H1 (cell line): ENCODE results near the gene TLE4. TPM values are rescaled to one million over a fixed set of nuclear protein-coding genes. Genes with fewer than 3 reads are reported as not detected.

Experiments used
- CTCF ChIA-PET: fragments of 300-600 bp; sonication (Branson Sonifier 250); formaldehyde crosslinking; loops from one replicate; lab custom pipeline; 2021; ENCODE audit not compliant: partially characterized antibody; lab: Charles Lee
- POLR2A ChIA-PET: fragments of 300-600 bp; sonication (Branson Sonifier 250); formaldehyde crosslinking; loops from one replicate; lab custom pipeline; 2021; ENCODE audit warnings: inconsistent platforms; ENCODE audit not compliant: partially characterized antibody; lab: Charles Lee
- DNase-seq, 2 experiments: peaks; one replicate each; pipeline versions ENCODE4 v3.0.0 to v3.0.0-alpha.2; 2010 to 2022; ENCODE audit warnings: low spot score in 2 of 2, low read depth in 1 of 2, mixed read lengths in 1 of 2
- FAIRE-seq: peaks from 2 replicates; lab custom pipeline; 2011; peaks lifted over from hg19 to GRCh38; lab: Jason Lieb, UNC
- H2AFZ ChIP-seq: 2 replicates; pipeline ENCODE4 v1.8.1; 2012; ENCODE audit warnings: low read length, inconsistent platforms
- H2AK5ac ChIP-seq: 2 replicates; pipeline ENCODE4 v1.6.1; 2013; ENCODE audit warnings: low read depth, low read length
- H2BK120ac ChIP-seq: replicated peaks from 2 replicates; pipeline ENCODE3; 2013; ENCODE audit warnings: low read depth, low read length, inconsistent platforms
- H2BK12ac ChIP-seq: 2 replicates; pipeline ENCODE4 v1.6.1; 2013; ENCODE audit warnings: low read depth, low read length
- H2BK15ac ChIP-seq: 2 replicates; pipeline ENCODE4 v1.6.1; 2013; ENCODE audit warnings: low read length
- H2BK20ac ChIP-seq: 2 replicates; pipeline ENCODE4 v1.6.1; 2013; ENCODE audit warnings: low read length
- H2BK5ac ChIP-seq: 2 replicates; pipeline ENCODE4 v1.6.1; 2013; ENCODE audit warnings: low read depth, low read length
- H3K14ac ChIP-seq: 2 replicates; pipeline ENCODE4 v1.6.1; 2013; ENCODE audit warnings: inconsistent platforms; ENCODE audit not compliant: insufficient read length
- H3K18ac ChIP-seq: 2 replicates; pipeline ENCODE4 v1.6.1; 2013; ENCODE audit warnings: low read length; ENCODE audit errors: extremely low read depth
- H3K23ac ChIP-seq: 2 replicates; pipeline ENCODE4 v1.6.1; 2013; ENCODE audit warnings: inconsistent platforms; ENCODE audit not compliant: insufficient read length
- H3K23me2 ChIP-seq: 2 replicates; pipeline ENCODE4 v1.6.1; 2013; ENCODE audit warnings: low read depth, low read length
- H3K27ac ChIP-seq: 2 replicates; pipeline ENCODE4 v1.6.1; 2011; ENCODE audit warnings: low read depth, low read length, inconsistent platforms
- H3K27me3 ChIP-seq, 4 experiments: replicated peaks in 1 of 4; 1 replicate in 1 of 4; 2 replicates in 3 of 4; pipeline versions ENCODE4 v1.6.1 to v1.8.1; 2011 to 2013; ENCODE audit warnings: low read length in 3 of 4, mild to moderate bottlenecking in 3 of 4, inconsistent platforms in 2 of 4, mixed read lengths in 2 of 4, moderate library complexity in 1 of 4; ENCODE audit not compliant: control insufficient read depth in 3 of 4, insufficient read depth in 3 of 4; ENCODE audit errors: extremely low read depth in 1 of 4
- H3K36me3 ChIP-seq, 4 experiments: 2 replicates each; pipeline versions ENCODE4 v1.6.1 to v1.8.1; 2011 to 2013; ENCODE audit warnings: mild to moderate bottlenecking in 4 of 4, low read length in 3 of 4, moderate library complexity in 2 of 4, control low read depth in 1 of 4, inconsistent platforms in 1 of 4; ENCODE audit not compliant: insufficient read depth in 4 of 4, control insufficient read depth in 2 of 4
- H3K4ac ChIP-seq: replicated peaks from 2 replicates; pipeline ENCODE3; 2013; ENCODE audit warnings: low read length, low read depth, mixed read lengths, inconsistent platforms; ENCODE audit not compliant: insufficient read length
- H3K4me1 ChIP-seq, 4 experiments: replicated peaks in 1 of 4; 1 replicate in 1 of 4; 2 replicates in 3 of 4; pipeline versions ENCODE4 v1.6.1 to v1.8.1; 2011 to 2013; ENCODE audit warnings: low read length in 3 of 4, inconsistent platforms in 2 of 4, mixed read lengths in 1 of 4; ENCODE audit not compliant: insufficient read depth in 4 of 4, control insufficient read depth in 3 of 4
- H3K4me2 ChIP-seq, 2 experiments: 2 replicates each; pipeline versions ENCODE4 v1.6.1 to v1.8.1; 2011 to 2013; ENCODE audit warnings: low read depth in 2 of 2, low read length in 2 of 2, control low read depth in 1 of 2, inconsistent platforms in 1 of 2, mild to moderate bottlenecking in 1 of 2; ENCODE audit not compliant: insufficient read depth in 1 of 2
- H3K4me3 ChIP-seq, 4 experiments: fragments of 200-600, 300-600 bp in 1 of 4; sonication (generic), shearing (Covaris generic), sonication (Bioruptor Twin) in 1 of 4; 2 replicates each; pipeline versions ENCODE4 v1.5.1 to v1.8.1; 2011 to 2016; ENCODE audit warnings: low read length in 4 of 4, low read depth in 3 of 4, control low read depth in 2 of 4, inconsistent platforms in 2 of 4, mild to moderate bottlenecking in 2 of 4, mixed read lengths in 1 of 4, moderate library complexity in 1 of 4; ENCODE audit not compliant: insufficient read depth in 2 of 4; ENCODE audit errors: extremely low read depth in 1 of 4
- H3K56ac ChIP-seq: replicated peaks from 2 replicates; pipeline ENCODE3; 2013; ENCODE audit warnings: low read depth, mild to moderate bottlenecking, mixed read lengths, low read length, inconsistent platforms; ENCODE audit not compliant: insufficient read length
- H3K79me1 ChIP-seq: 2 replicates; pipeline ENCODE4 v1.6.1; 2013; ENCODE audit warnings: low read depth, low read length, control low read depth
- H3K79me2 ChIP-seq, 2 experiments: 2 replicates each; pipeline versions ENCODE4 v1.6.1 to v1.8.1; 2012 to 2013; ENCODE audit warnings: low read length in 2 of 2, mild to moderate bottlenecking in 2 of 2, inconsistent platforms in 1 of 2; ENCODE audit not compliant: insufficient read depth in 2 of 2, control insufficient read depth in 1 of 2
- H3K9ac ChIP-seq, 4 experiments: replicated peaks in 1 of 4; 1 replicate in 1 of 4; 2 replicates in 3 of 4; pipeline versions ENCODE4 v1.6.1 to v1.8.1; 2011 to 2013; ENCODE audit warnings: low read depth in 3 of 4, low read length in 3 of 4, control low read depth in 2 of 4, mild to moderate bottlenecking in 2 of 4, moderate library complexity in 2 of 4, inconsistent platforms in 1 of 4; ENCODE audit errors: extremely low read depth in 1 of 4
- H3K9me3 ChIP-seq, 2 experiments: 2 replicates each; pipeline versions ENCODE4 v1.6.1 to v1.8.1; 2012 to 2013; ENCODE audit warnings: mild to moderate bottlenecking in 2 of 2, moderate library complexity in 2 of 2, control low read depth in 1 of 2, inconsistent platforms in 1 of 2, low read depth in 1 of 2, low read length in 1 of 2, mixed read lengths in 1 of 2; ENCODE audit not compliant: insufficient read depth in 2 of 2
- H4K20me1 ChIP-seq, 2 experiments: replicated peaks in 1 of 2; 2 replicates each; pipeline versions ENCODE3 to v1.8.1; 2011 to 2013; ENCODE audit warnings: inconsistent platforms in 2 of 2, low read length in 2 of 2, mild to moderate bottlenecking in 1 of 2; ENCODE audit not compliant: insufficient read depth in 2 of 2, control insufficient read depth in 1 of 2
- H4K5ac ChIP-seq: 2 replicates; pipeline ENCODE4 v1.6.1; 2013; ENCODE audit warnings: low read length, low read depth, mixed read lengths, inconsistent platforms; ENCODE audit not compliant: insufficient read length
- H4K8ac ChIP-seq: 2 replicates; pipeline ENCODE4 v1.8.0; 2013; ENCODE audit warnings: mild to moderate bottlenecking, moderate library complexity, low read length, inconsistent platforms; ENCODE audit not compliant: insufficient read depth; ENCODE audit errors: extremely low read depth
- H4K91ac ChIP-seq: replicated peaks from 2 replicates; pipeline ENCODE3; 2013; ENCODE audit warnings: low read length, mixed read lengths, inconsistent platforms; ENCODE audit not compliant: insufficient read length
- CHD2 ChIP-seq: IDR thresholded peaks from 2 replicates; pipeline ENCODE4 v1.6.1; 2012; ENCODE audit warnings: low read length, improper control_type of control experiment
- GABPA ChIP-seq: IDR thresholded peaks from 2 replicates; pipeline ENCODE4 v1.6.1; 2011; ENCODE audit warnings: mild to moderate bottlenecking, low read length, moderate library complexity, borderline replicate concordance; ENCODE audit not compliant: insufficient read depth
- GTF2F1 ChIP-seq: IDR thresholded peaks from 2 replicates; pipeline ENCODE4 v1.6.1; 2012; ENCODE audit warnings: low read depth, low read length, improper control_type of control experiment, borderline replicate concordance
- HDAC6 ChIP-seq: IDR thresholded peaks from one replicate; pipeline ENCODE4 v1.7.1; 2012; ENCODE audit warnings: low read depth, mild to moderate bottlenecking, inconsistent platforms, low read length, moderate library complexity
- JUND ChIP-seq: IDR thresholded peaks from 2 replicates; pipeline ENCODE4 v1.6.1; 2011; ENCODE audit warnings: mild to moderate bottlenecking, improper control_type of control experiment, low read length
- KDM5A ChIP-seq: fragments of 200-600 bp; IDR thresholded peaks from 2 replicates; pipeline ENCODE4 v1.7.1; 2012; ENCODE audit warnings: mild to moderate bottlenecking, low read length, inconsistent platforms, mixed read lengths
- MAFK ChIP-seq: IDR thresholded peaks from 2 replicates; pipeline ENCODE4 v1.6.1; 2012; ENCODE audit warnings: low read depth, mild to moderate bottlenecking, improper control_type of control experiment, low read length
- NANOG ChIP-seq: IDR thresholded peaks from 2 replicates; pipeline ENCODE4 v1.6.1; 2011; ENCODE audit warnings: low read length, low read depth, mild to moderate bottlenecking, inconsistent platforms; ENCODE audit not compliant: insufficient read depth, poor library complexity, severe bottlenecking
- PHF8 ChIP-seq: fragments of 200-600 bp; sonication (generic); conservative IDR thresholded peaks from 2 replicates; pipeline ENCODE4 v1.7.1; 2012; ENCODE audit warnings: low read depth, mild to moderate bottlenecking, inconsistent platforms, low read length, moderate library complexity
- POLR2A ChIP-seq, 2 experiments: IDR thresholded peaks; 1 replicate in 1 of 2; 2 replicates in 1 of 2; pipeline ENCODE4 v1.6.1; 2011; ENCODE audit warnings: low read depth in 2 of 2, low read length in 2 of 2, mild to moderate bottlenecking in 2 of 2; ENCODE audit errors: control extremely low read depth in 1 of 2
- POU5F1 ChIP-seq: IDR thresholded peaks from 2 replicates; pipeline ENCODE4 v1.6.1; 2011; ENCODE audit warnings: low read depth, mild to moderate bottlenecking, low read length, moderate library complexity
- SAP30 ChIP-seq: fragments of 300-600 bp; sonication (generic); IDR thresholded peaks from 2 replicates; pipeline ENCODE4 v1.7.1; 2012; ENCODE audit warnings: low read length, moderate library complexity, mild to moderate bottlenecking, inconsistent platforms; ENCODE audit not compliant: insufficient read depth, insufficient replicate concordance
- SIRT6 ChIP-seq: IDR thresholded peaks from one replicate; pipeline ENCODE4 v1.7.1; 2012; ENCODE audit warnings: low read length, inconsistent platforms
- SIX5 ChIP-seq: IDR thresholded peaks from 2 replicates; pipeline ENCODE4 v1.6.1; 2011; ENCODE audit warnings: mild to moderate bottlenecking, low read depth, low read length
- SP4 ChIP-seq: IDR thresholded peaks from 2 replicates; pipeline ENCODE4 v1.6.1; 2012; ENCODE audit warnings: low read length, inconsistent platforms
- SUZ12 ChIP-seq: fragments of 200-600 bp; sonication (generic); IDR thresholded peaks from 2 replicates; pipeline ENCODE4 v1.6.1; 2012; ENCODE audit warnings: mild to moderate bottlenecking, inconsistent platforms, low read length, moderate library complexity, mixed read lengths
- WGBS, 2 experiments: shearing (Covaris generic) in 1 of 2; methylation state at CpG; one replicate each; pipeline versions ENCODE4 v1.1.6 to v1.1.7; 2013 to 2015; ENCODE audit warnings: low lambda C conversion rate in 2 of 2, mixed read lengths in 2 of 2, inconsistent platforms in 1 of 2, low coverage in 1 of 2, missing lambda C conversion rate in 1 of 2; ENCODE audit not compliant: insufficient replicate concordance in 2 of 2, insufficient coverage in 1 of 2, insufficient read length in 1 of 2; ENCODE audit errors: extremely low coverage in 1 of 2, missing lambda C conversion rate in 1 of 2; 5-methylcytosine and 5-hydroxymethylcytosine counted together
- polyA plus RNA-seq, 7 experiments: library from polyadenylated mRNA; depleted of rRNA in 3 of 7; stranded (reverse) in 5 of 7; unstranded in 2 of 7; fragments of >200 nt in 5 of 7; fragments of 200-250 nt in 2 of 7; gene quantifications; 1 replicate in 5 of 7; 2 replicates in 1 of 7; 4 replicates in 1 of 7; pipeline versions ENCODE4 v1.2.1 to v1.2.3, GENCODE V29; 2011 to 2013; ENCODE audit warnings: missing spikeins in 2 of 7, mixed read lengths in 2 of 7
- total RNA-seq: library from RNA; stranded (reverse); fragmentation: NEBNext Ultra II Directional; extraction: Animal tissue kit (Norgen Biotek cat#: 25700); gene quantifications from 2 replicates; pipeline ENCODE4 v1.2.1, GENCODE V29; 2021

TLE4 gene
- total and polyA plus RNA-seq, 2 of the 8 experiments (the other 6 are each of a cell fraction or from before 2014, with no cell fraction given) = 32.4 to 36.9 TPM

- no peak overlapping the region for H3K4me3 ChIP-seq
- H3K4ac ChIP-seq = no peak overlapping the region
- H3K36me3 ChIP-seq = no peaks in the 10 kb centered on the region
- no peak overlapping the region for H2BK20ac ChIP-seq
- H4K8ac ChIP-seq = no peak overlapping the region
- no peak overlapping the region for H3K4me2 ChIP-seq
- 100% methylated on average over 1 of the region's 1 CpG; no CpG with 5 or more reads in 1 of the 2 experiments for WGBS, 2 experiments
- no peaks in the 10 kb centered on the region for H3K4me1 ChIP-seq
- no peak overlapping the region for H3K9ac ChIP-seq
- no peak overlapping the region for H2AFZ ChIP-seq
- DNase-seq (no peak), FAIRE-seq (no peak)
- no peak overlapping the region for H3K27ac ChIP-seq
- no peak overlapping the region for H2BK12ac ChIP-seq
- H3K56ac ChIP-seq = no peak overlapping the region
- H2BK5ac ChIP-seq = no peak overlapping the region
- H4K20me1 ChIP-seq = no peaks in the 10 kb centered on the region
- H2BK120ac ChIP-seq = no peak overlapping the region
- no peak overlapping the region for H2AK5ac ChIP-seq
- H3K14ac ChIP-seq = no peak overlapping the region
- no peaks in the 10 kb centered on the region for H3K27me3 ChIP-seq
- H4K5ac ChIP-seq = no peak overlapping the region
- H3K23me2 ChIP-seq = no peaks in the 10 kb centered on the region
- no peak overlapping the region for H2BK15ac ChIP-seq
- H3K9me3 ChIP-seq = no peaks in the 10 kb centered on the region
- no peaks in the 10 kb centered on the region for H3K79me2 ChIP-seq
- H3K79me1 ChIP-seq = no peaks in the 10 kb centered on the region
- no peak overlapping the region for H4K91ac ChIP-seq
- H3K18ac ChIP-seq = no peak overlapping the region
- CTCF ChIA-PET = interaction anchor here (1.4 to 2.5 kb wide), 2 partner anchors 17 to 19 kb away, joined by 3 to 8 read pairs; no protein-coding TSS in a partner anchor
- POLR2A ChIA-PET = no interaction called here
- no peak overlapping the region for H3K23ac ChIP-seq
- TF ChIP-seq SAP30 (no peak), GTF2F1 (no peak), PHF8 (no peak), JUND (no peak), CHD2 (no peak), POLR2A (IDR thresholded peaks at IDR 0.05; ENCODE audit: control extremely low read depth in 1 of 2, low read depth in 2 of 2, low read length in 2 of 2) (no peak), NANOG (no peak), HDAC6 (no peak), SP4 (no peak), SIX5 (no peak), SUZ12 (no peak), MAFK (no peak), SIRT6 (no peak), POU5F1 (no peak), KDM5A (no peak), GABPA (no peak)
These were observed 187.7 kb downstream of the TLE4 start for GRCh38 chr9:79759460-79759859.
